K562 (cell line): Measurements from ENCODE around the gene SIRPD. TPM values are rescaled to one million over a fixed set of nuclear protein-coding genes. Genes with fewer than 3 reads are reported as not detected.

ENCODE experiments used
- ATAC-seq: fragments of 200-7000 bp; cut with Tn5 transposase; 3 replicates; pipeline ENCODE4 v1.9.1; 2020; ENCODE audit warnings: moderate library complexity
- BruUV-seq: library from RNA; stranded (reverse); fragments of 400-500 nt; replicated peaks from 2 replicates; lab custom pipeline; 2021; lab: Mats Ljungman, UMichigan
- CTCF ChIA-PET: fragments of 300-600 bp; formaldehyde crosslinking; extraction: SDS; loops from one replicate; lab custom pipeline; 2021; ENCODE audit warnings: low intra/inter-chr PET ratio; lab: Yijun Ruan, JAX
- POLR2A ChIA-PET: fragments of 300-600, 350-650 bp; sonication (Branson Sonifier 250); formaldehyde crosslinking; extraction: SDS; loops from one replicate; lab custom pipeline; 2021; ENCODE audit warnings: antibody characterized with exemption, inconsistent platforms; lab: Yijun Ruan, JAX
- DNase-seq, 4 experiments: peaks; one replicate each; pipeline versions ENCODE4 v3.0.0 to v3.0.0-alpha.2; 2011 to 2018; ENCODE audit warnings: low spot score in 3 of 4, mixed read lengths in 3 of 4; ENCODE audit errors: extremely low read depth in 1 of 4
- FAIRE-seq: peaks from 2 replicates; lab custom pipeline; 2011; peaks lifted over from hg19 to GRCh38; lab: Jason Lieb, UNC
- H2AFZ ChIP-seq: 2 replicates; pipeline ENCODE4 v1.6.0; 2011; ENCODE audit warnings: low read depth, low read length, control low read depth, inconsistent platforms
- H3K27ac ChIP-seq: fragments of 200-600 bp; 3 replicates; pipeline ENCODE4 v1.8.0; 2011; ENCODE audit warnings: low read depth, mild to moderate bottlenecking, control low read depth, inconsistent platforms, low read length, moderate library complexity, mixed read lengths; ENCODE audit errors: extremely low read depth
- H3K27me3 ChIP-seq, 2 experiments: fragments of 300-600 bp in 1 of 2; 2 replicates in 1 of 2; 3 replicates in 1 of 2; pipeline versions ENCODE4 v1.6.0 to v1.8.0; 2011; ENCODE audit warnings: inconsistent platforms in 2 of 2, low read length in 2 of 2, mild to moderate bottlenecking in 1 of 2, mixed read lengths in 1 of 2, moderate library complexity in 1 of 2; ENCODE audit not compliant: control insufficient read depth in 2 of 2, insufficient read depth in 2 of 2
- H3K36me3 ChIP-seq: fragments of 300-600 bp; 3 replicates; pipeline ENCODE4 v1.8.0; 2011; ENCODE audit warnings: mild to moderate bottlenecking, low read length, inconsistent platforms; ENCODE audit not compliant: control insufficient read depth, insufficient read depth
- H3K4me1 ChIP-seq, 2 experiments: fragments of 200-600 bp in 1 of 2; replicated peaks in 1 of 2; 2 replicates in 1 of 2; 3 replicates in 1 of 2; pipeline versions ENCODE4 v1.5.1 to v1.8.0; 2011; ENCODE audit warnings: inconsistent platforms in 2 of 2, low read length in 2 of 2, mild to moderate bottlenecking in 1 of 2, mixed read lengths in 1 of 2, moderate library complexity in 1 of 2; ENCODE audit not compliant: control insufficient read depth in 2 of 2, insufficient read depth in 2 of 2
- H3K4me2 ChIP-seq: 2 replicates; pipeline ENCODE4 v1.6.1; 2011; ENCODE audit warnings: low read length, control low read depth, inconsistent platforms, mixed read lengths; ENCODE audit not compliant: insufficient read depth
- H3K4me3 ChIP-seq: fragments of 200-600 bp; sonication (generic), shearing (Covaris generic); 2 replicates; pipeline ENCODE4 v1.5.1; 2016; ENCODE audit warnings: control low read depth, inconsistent platforms
- H3K79me2 ChIP-seq: fragments of 200-600 bp; 3 replicates; pipeline ENCODE4 v1.8.0; 2011; ENCODE audit warnings: low read length, inconsistent platforms; ENCODE audit not compliant: control insufficient read depth, insufficient read depth
- H3K9ac ChIP-seq, 2 experiments: 2 replicates each; pipeline versions ENCODE4 v1.6.0 to v1.6.1; 2011; ENCODE audit warnings: low read depth in 2 of 2, low read length in 2 of 2, control low read depth in 1 of 2, inconsistent platforms in 1 of 2, mild to moderate bottlenecking in 1 of 2, mixed read lengths in 1 of 2; ENCODE audit not compliant: insufficient read depth in 1 of 2
- H3K9me1 ChIP-seq: one replicate; pipeline ENCODE4 v1.6.0; 2011; ENCODE audit warnings: inconsistent platforms, mild to moderate bottlenecking, low read length, moderate library complexity; ENCODE audit not compliant: control insufficient read depth, insufficient read depth
- H3K9me3 ChIP-seq: replicated peaks from 2 replicates; pipeline ENCODE4 v1.5.1; 2011; ENCODE audit warnings: low read depth, low read length, inconsistent platforms; ENCODE audit not compliant: control insufficient read depth, insufficient read depth
- H4K20me1 ChIP-seq: replicated peaks from 2 replicates; pipeline ENCODE4 v1.6.1; 2011; ENCODE audit warnings: low read length, inconsistent platforms, mixed read lengths; ENCODE audit not compliant: control insufficient read depth, insufficient read depth
- ARID3B ChIP-seq: fragments of 250-450 bp; sonication (Bioruptor Pico); IDR thresholded peaks from 2 replicates; pipeline ENCODE4 v1.4.0; 2020; ENCODE audit warnings: borderline replicate concordance
- CCAR2 ChIP-seq: fragments of 200-400 bp; formaldehyde crosslinking; IDR thresholded peaks from 2 replicates; pipeline ENCODE4 v1.6.1; 2017; ENCODE audit warnings: mild to moderate bottlenecking, low read depth, low read length
- DMBX1 ChIP-seq: fragments of 250-450 bp; sonication (Bioruptor Pico); IDR thresholded peaks from 2 replicates; pipeline ENCODE4 v1.8.0; 2022; ENCODE audit warnings: inconsistent platforms, mild to moderate bottlenecking, moderate library complexity, borderline replicate concordance
- ESRRB ChIP-seq: fragments of 250-450 bp; sonication (Bioruptor Pico); IDR thresholded peaks from 2 replicates; pipeline ENCODE4 v1.5.0; 2020; ENCODE audit warnings: mild to moderate bottlenecking, moderate library complexity, borderline replicate concordance
- HNRNPH1 ChIP-seq: fragments of 200-400 bp; formaldehyde crosslinking; optimal IDR thresholded peaks from 2 replicates; pipeline ENCODE3; 2017; ENCODE audit warnings: low read depth, mild to moderate bottlenecking, low read length, moderate library complexity
- KDM4B ChIP-seq, 2 experiments: fragments of 450-650 bp in 1 of 2; sonication (generic) in 1 of 2; IDR thresholded peaks; 2 replicates each; pipeline ENCODE4 v1.6.1; 2016 to 2017; ENCODE audit warnings: borderline replicate concordance in 2 of 2, antibody characterized with exemption in 1 of 2, low read depth in 1 of 2, mild to moderate bottlenecking in 1 of 2
- KHSRP ChIP-seq: fragments of 450-650 bp; IDR thresholded peaks from 2 replicates; pipeline ENCODE4 v1.6.1; 2017
- LARP7 ChIP-seq: fragments of 450-650 bp; IDR thresholded peaks from 2 replicates; pipeline ENCODE4 v1.6.1; 2016
- TAF1 ChIP-seq: IDR thresholded peaks from 2 replicates; pipeline ENCODE4 v1.6.1; 2011; ENCODE audit warnings: mild to moderate bottlenecking, low read length, moderate library complexity; ENCODE audit not compliant: insufficient read depth, control insufficient read depth, severe bottlenecking; ENCODE audit errors: extremely low read depth
- U2AF1 ChIP-seq: fragments of 200-400 bp; formaldehyde crosslinking; optimal IDR thresholded peaks from 2 replicates; pipeline ENCODE3; 2017; ENCODE audit warnings: mild to moderate bottlenecking, low read depth, low read length, moderate library complexity
- ZEB2 ChIP-seq: fragments of 450-650 bp; IDR thresholded peaks from 2 replicates; pipeline ENCODE4 v1.6.1; 2016
- ZFP91 ChIP-seq: sonication (generic); formaldehyde crosslinking; IDR thresholded peaks from 2 replicates; pipeline ENCODE4 v1.8.0; 2022; ENCODE audit warnings: mild to moderate bottlenecking, missing genetic modification reagents
- ZKSCAN8 ChIP-seq: fragments of 200-800 bp; sonication (Bioruptor generic); IDR thresholded peaks from 2 replicates; pipeline ENCODE4 v1.6.1; 2016; ENCODE audit warnings: missing genetic modification characterization, missing compliant biosample characterization
- ZNF589 ChIP-seq: fragments of 200-800 bp; sonication (Bioruptor generic); IDR thresholded peaks from 2 replicates; pipeline ENCODE4 v1.6.1; 2016; ENCODE audit warnings: low read depth, missing genetic modification characterization, missing compliant biosample characterization
- ZNF76 ChIP-seq: fragments of 250-450 bp; sonication (Bioruptor Pico); IDR thresholded peaks from 2 replicates; pipeline ENCODE4 v1.4.0; 2020; ENCODE audit warnings: mild to moderate bottlenecking, moderate library complexity, borderline replicate concordance
- WGBS: fragments of 100-300 bp; shearing (Covaris generic); methylation state at CpG from one replicate; pipeline ENCODE4 v1.1.6; 2016; ENCODE audit warnings: low coverage, mixed read lengths; ENCODE audit not compliant: insufficient coverage; ENCODE audit errors: missing lambda C conversion rate; 5-methylcytosine and 5-hydroxymethylcytosine counted together
- in situ Hi-C: fragments of 300-500 bp; cut with MboI; formaldehyde crosslinking; loops from 4 replicates; pipeline ENCODE4 v1.15.0; 2018; ENCODE audit warnings: inconsistent platforms, mixed read lengths
- intact Hi-C: fragments of 100-400 bp; cut with micrococcal nuclease; formaldehyde crosslinking; loops from 2 replicates; pipeline ENCODE4 v1.14.2; 2022
- polyA plus RNA-seq, 8 experiments: library from polyadenylated mRNA; depleted of rRNA in 4 of 8; stranded (reverse) in 5 of 8; unstranded in 3 of 8; fragments of >200 nt; fragmentation: Nextera tagmentation in 2 of 8; fragmentation: Illumina TruSeq in 1 of 8; extraction: Ambion mirVana in 2 of 8; extraction: Trizol in 1 of 8; gene quantifications; 2 replicates each; pipeline versions ENCODE4 v1.2.1 to v1.2.3, GENCODE V29; 2011 to 2014; ENCODE audit warnings: inconsistent platforms in 1 of 8, missing spikeins in 1 of 8
- total RNA-seq, 7 experiments: library from RNA; depleted of rRNA in 6 of 7; stranded (reverse); fragments of >200 nt in 6 of 7; fragmentation: Illumina TruSeq in 2 of 7; extraction: Trizol in 2 of 7; gene quantifications; 2 replicates each; pipeline versions ENCODE4 v1.2.1 to v1.2.3, GENCODE V29; 2011 to 2021; ENCODE audit warnings: low replicate concordance in 1 of 7

The SIRPD gene
- total and polyA plus RNA-seq, 9 of the 15 experiments (the other 6 are each of a cell fraction or from before 2014, with no cell fraction given): not detected

- no peak for TF ChIP-seq ZFP91 (CRISPR knock-in tag)
- no peak for TF ChIP-seq KHSRP
- TF ChIP-seq, all 486 proteins: peak for 0
Observed at GRCh38 chr20:1557605-1558004, at the start of gene SIRPD (continued).

GRCh38 chr20:1600736-1601135, 43.2 kb upstream of the SIRPD start:
- no peaks in the 10 kb centered on the region for H3K9me3 ChIP-seq
- no peak for ATAC-seq
- DNase-seq: no peak
- FAIRE-seq: no peak
- H3K27me3 ChIP-seq: no peaks in the 10 kb centered on the region
- TF ChIP-seq HNRNPH1 (no peak), ARID3B (no peak), LARP7 (no peak), ESRRB (CRISPR knock-in tag) (no peak), DMBX1 (CRISPR knock-in tag) (no peak), U2AF1 (no peak), TAF1 (no peak), ZNF76 (CRISPR knock-in tag) (no peak), ZNF589 (CRISPR knock-in tag) (no peak), CCAR2 (no peak), ZKSCAN8 (no peak), ZEB2 (no peak), KDM4B (IDR thresholded peaks at IDR 0.05; ENCODE audit: borderline replicate concordance in 2 of 2, low read depth in 1 of 2) (no peak)
- no CpG with 5 or more reads among the region's 5 CpGs for WGBS
- no peaks in the 10 kb centered on the region for H3K36me3 ChIP-seq
- no peaks in the 10 kb centered on the region for H3K4me1 ChIP-seq
- BruUV-seq: no TSS peak
- intact Hi-C loops (no loop called here), in situ Hi-C loops (no loop called here)
- no peak overlapping the region for H3K4me2 ChIP-seq
- no peaks in the 10 kb centered on the region for H4K20me1 ChIP-seq
- CTCF ChIA-PET: no interaction called here
- POLR2A ChIA-PET: no interaction called here
- no peaks in the 10 kb centered on the region for H3K9me1 ChIP-seq
- H3K27ac ChIP-seq: no peak overlapping the region
- no peak overlapping the region for H3K9ac ChIP-seq
- H2AFZ ChIP-seq: no peak overlapping the region
- H3K79me2 ChIP-seq: no peaks in the 10 kb centered on the region
- no peak overlapping the region for H3K4me3 ChIP-seq
